GM18517 (cell line): ENCODE results near the gene MYO16.
A peak's percentile ranks its signal among the peaks of the same experiment; 100 is the strongest.
"Not testable (repeated sequence)": the region's sequence is repeated elsewhere in the genome, so short reads cannot be mapped to it uniquely, and the experiment has no call there.

Experiments
- ATAC-seq: cut with Tn5 transposase; IDR thresholded peaks from one replicate; pipeline ENCODE4 v1.9.1; 2021; ENCODE audit warnings: mild to moderate bottlenecking, moderate library complexity; ENCODE audit not compliant: unreplicated experiment

The MYO16 gene

GRCh38 chr13:109214393-109214792 lies 585.0 kb downstream of the MYO16 start:
- no peak for ATAC-seq

GRCh38 chr13:109215377-109215776 lies 586.0 kb downstream of the MYO16 start:
- ATAC-seq = no peak

GRCh38 chr13:109217510-109217909 lies 588.1 kb downstream of the MYO16 start:
- ATAC-seq = not testable (repeated sequence)

- ATAC-seq = no peak
These were observed 591.2 kb downstream of the MYO16 start for GRCh38 chr13:109220631-109221030.

- ATAC-seq = no peak
These were observed 594.6 kb downstream of the MYO16 start for GRCh38 chr13:109224033-109224432.

- no peak for ATAC-seq
These were observed 597.2 kb downstream of the MYO16 start for GRCh38 chr13:109226631-109227030.

GRCh38 chr13:109227344-109227940 lies 598.0 kb downstream of the MYO16 start:
- no peak for ATAC-seq

- ATAC-seq = no peak
These were observed 598.8 kb downstream of the MYO16 start for GRCh38 chr13:109228211-109228610.

- ATAC-seq = no peak
These were observed 602.5 kb downstream of the MYO16 start for GRCh38 chr13:109231888-109232287.

GRCh38 chr13:109233293-109233692 lies 603.9 kb downstream of the MYO16 start:
- ATAC-seq = peak; percentile 72

- no peak for ATAC-seq
These were observed 606.5 kb downstream of the MYO16 start for GRCh38 chr13:109235901-109236300.

GRCh38 chr13:109241160-109241559 lies 611.7 kb downstream of the MYO16 start:
- no peak for ATAC-seq

GRCh38 chr13:109243311-109243951 lies 614.0 kb downstream of the MYO16 start:
- ATAC-seq = no peak

- ATAC-seq = no peak
These were observed 615.2 kb downstream of the MYO16 start for GRCh38 chr13:109244566-109244965.

GRCh38 chr13:109246001-109246400 lies 616.6 kb downstream of the MYO16 start:
- no peak for ATAC-seq

- no peak for ATAC-seq
These were observed 620.5 kb downstream of the MYO16 start for GRCh38 chr13:109249780-109250528.

GRCh38 chr13:109251956-109252355 lies 622.5 kb downstream of the MYO16 start:
- no peak for ATAC-seq

GRCh38 chr13:109253316-109253715 lies 623.9 kb downstream of the MYO16 start:
- no peak for ATAC-seq

- no peak for ATAC-seq
These were observed 624.9 kb downstream of the MYO16 start for GRCh38 chr13:109254274-109254673.

GRCh38 chr13:109255141-109255856 lies 625.9 kb downstream of the MYO16 start:
- no peak for ATAC-seq
